Activated naive CD4-positive, alpha-beta T cell treated with anti-CD3 and anti-CD28 coated beads, Interleukin-2, amount 10 ng/mL, durations not matched to agents 5 hours and 36 hours (primary cell): ENCODE measurements around the gene CPT2. TPM values are rescaled to one million over a fixed set of nuclear protein-coding genes. Genes with fewer than 3 reads are reported as not detected.

Experiments used
- total RNA-seq, 2 experiments: library from RNA; stranded (reverse); gene quantifications; one replicate each; pipeline ENCODE4 v1.2.3, GENCODE V29; 2021

The CPT2 gene
- 10 to 100 TPM; 13.3 to 14.8 TPM for total RNA-seq

DNA sequence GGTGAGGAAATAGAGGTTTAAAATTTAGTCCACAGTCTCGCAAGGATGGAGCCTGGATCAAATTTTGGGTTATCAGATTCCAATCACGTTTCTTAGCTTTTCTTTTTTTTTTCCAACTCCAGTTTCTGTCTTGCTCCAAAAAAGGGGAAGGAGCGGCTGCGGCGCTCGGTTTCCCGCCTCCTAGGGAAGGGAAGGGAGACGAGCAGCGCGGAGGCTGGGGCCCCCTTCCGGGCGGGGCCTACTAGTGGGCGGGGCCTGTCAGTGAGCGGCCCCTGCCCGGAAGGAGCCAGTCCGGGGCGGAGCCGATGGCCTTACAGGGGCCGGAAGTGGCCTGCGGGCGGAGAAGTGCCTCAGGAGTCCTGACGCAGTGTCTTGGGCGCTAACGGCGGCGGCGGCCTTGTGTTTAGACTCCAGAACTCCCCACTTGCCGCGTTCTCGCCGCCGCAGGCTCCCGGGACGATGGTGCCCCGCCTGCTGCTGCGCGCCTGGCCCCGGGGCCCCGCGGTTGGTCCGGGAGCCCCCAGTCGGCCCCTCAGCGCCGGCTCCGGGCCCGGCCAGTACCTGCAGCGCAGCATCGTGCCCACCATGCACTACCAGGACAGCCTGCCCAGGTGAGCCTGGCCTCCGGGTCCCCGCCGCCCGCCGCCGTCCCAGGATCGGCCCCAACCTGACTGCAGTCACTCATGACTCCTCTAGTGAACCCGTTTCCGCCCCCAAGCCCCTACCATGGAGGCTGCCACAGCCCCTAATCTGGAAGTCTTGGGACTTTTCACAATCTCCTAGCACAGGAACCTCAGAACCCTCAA is at the start of gene CPT2:
TSS of gene CPT2 (plus strand) at position 340 of the 806 bp plus-strand sequence. CDS start at position 460, 120 bp downstream.

DNA sequence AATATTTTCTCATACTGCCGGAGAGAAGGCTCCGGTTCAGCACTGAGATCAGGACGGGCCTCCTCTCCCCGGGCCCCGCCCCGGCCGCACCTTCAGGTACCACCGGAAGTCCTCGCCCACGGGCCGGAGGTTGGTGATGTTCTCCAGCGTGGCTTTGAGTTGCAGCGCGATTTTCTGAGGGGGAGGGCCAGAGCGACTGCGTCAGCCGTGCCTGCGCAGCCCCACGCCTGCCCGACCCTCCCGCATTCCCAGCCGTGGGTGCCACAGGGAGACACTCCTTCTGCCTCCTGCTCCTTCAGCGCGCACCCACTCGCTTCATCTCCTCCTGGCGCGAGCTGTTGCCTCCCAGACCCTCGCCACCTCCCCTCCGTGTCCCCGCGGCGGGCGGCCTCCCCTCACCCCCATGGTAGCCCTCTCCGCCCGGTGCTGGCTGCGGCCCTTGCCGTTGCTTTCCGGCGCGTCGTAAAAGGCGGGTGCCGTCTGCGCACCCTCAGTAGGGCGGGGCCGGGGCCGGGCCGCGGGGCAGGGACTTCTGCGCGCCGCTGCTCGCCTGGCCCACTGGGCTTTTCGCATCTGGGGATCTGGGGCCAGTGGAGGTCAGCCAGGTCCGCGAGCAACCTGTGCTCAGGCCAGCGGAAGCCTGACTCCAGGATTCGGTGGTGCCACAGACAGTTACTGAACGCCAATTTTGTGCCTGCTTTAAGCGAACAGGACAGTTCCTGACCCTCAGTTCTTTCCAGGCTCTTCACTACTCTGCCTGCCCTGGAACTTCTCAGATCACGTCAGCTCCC is 23.7 kb downstream of the CPT2 start, which contains the start of gene CZIB:
TSS of gene CZIB (minus strand) at position 464 of the 791 bp plus-strand sequence. CDS start at position 405, 59 bp downstream.

DNA sequence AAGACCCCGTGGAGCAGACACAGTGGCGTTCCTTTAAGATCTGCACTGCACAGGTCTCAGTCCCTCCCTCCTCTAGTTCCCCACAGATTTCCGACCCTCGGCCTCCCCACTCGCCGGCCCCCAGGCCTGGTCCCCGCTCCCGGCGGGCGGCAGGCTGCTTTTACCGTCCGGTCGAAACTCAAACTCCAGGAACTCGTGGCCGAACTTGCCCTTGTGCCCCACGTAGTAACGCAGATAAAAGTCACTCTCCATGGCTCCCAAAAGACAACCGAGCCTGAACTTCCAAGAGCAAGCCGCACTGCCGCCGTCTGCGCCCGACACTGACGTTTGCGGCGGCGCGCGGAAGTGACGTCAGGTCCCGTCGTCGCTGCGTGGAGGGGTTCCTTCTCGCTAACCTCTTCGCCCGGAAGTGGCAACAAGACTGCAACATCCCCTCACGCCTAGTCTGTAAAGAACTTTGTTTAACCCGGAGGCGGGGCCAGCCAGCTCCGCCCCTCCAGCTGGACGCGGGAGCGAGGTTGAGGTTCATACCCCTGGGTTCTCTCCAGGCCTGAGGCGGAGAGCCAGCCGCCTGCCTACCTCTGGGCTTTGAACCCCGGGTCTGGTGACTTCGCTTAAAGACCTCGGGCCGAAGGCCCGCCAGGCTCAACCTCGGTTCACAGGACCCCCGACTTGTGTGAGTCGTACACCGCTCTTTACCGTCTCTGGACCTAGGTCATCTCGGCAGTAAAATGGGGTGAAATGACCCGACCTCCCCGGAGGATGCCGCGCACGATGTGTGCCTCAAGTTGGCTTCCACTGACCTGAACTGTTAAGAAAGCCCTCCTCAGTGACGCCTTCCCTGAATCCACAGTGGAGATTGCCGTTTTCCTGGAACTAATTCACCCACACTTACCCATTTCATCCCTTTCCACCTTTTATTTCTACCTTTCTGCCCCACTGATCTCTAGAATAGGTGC is 41.9 kb downstream of the CPT2 start, which contains the start of gene MAGOH:
TSS of gene MAGOH (minus strand) at position 322 of the 959 bp plus-strand sequence. CDS start at position 252, 70 bp downstream.

Other genes starting within 250 kb of the CPT2 start
- not detected for gene PODN, start 134.6 kb upstream of the CPT2 start, total RNA-seq
- gene SLC1A7, start 54.2 kb upstream of the CPT2 start, total RNA-seq = not detected
- 10 to 100 TPM; 42.9 to 43.2 TPM for gene CZIB, start 23.8 kb downstream of the CPT2 start, total RNA-seq
- gene MAGOH, start 41.7 kb downstream of the CPT2 start, total RNA-seq = 10 to 100 TPM; 59.9 to 72.7 TPM
- gene LRP8, start 131.2 kb downstream of the CPT2 start, total RNA-seq = 10 to 100 TPM; 37.3 to 37.5 TPM